DND-41 (cell line): ENCODE measurements around the gene TMEM135.

ENCODE experiments used
- ATAC-seq: fragments of 200-7000 bp; cut with Tn5 transposase; 3 replicates; pipeline ENCODE4 v1.9.1; 2021; ENCODE audit warnings: low read depth; ENCODE audit not compliant: insufficient read depth
- DNase-seq: peaks from one replicate; pipeline ENCODE4 v3.0.0-alpha.2; 2020
- H2AFZ ChIP-seq: 2 replicates; pipeline ENCODE4 v1.6.0; 2012; ENCODE audit warnings: low read depth, low read length
- H3K27ac ChIP-seq: 2 replicates; pipeline ENCODE4 v1.5.1; 2012; ENCODE audit warnings: low read length, inconsistent platforms
- H3K27me3 ChIP-seq: fragments of 200-600 bp; sonication (generic); 2 replicates; pipeline ENCODE4 v1.6.0; 2012; ENCODE audit warnings: low read length, mild to moderate bottlenecking, inconsistent platforms; ENCODE audit not compliant: insufficient read depth, poor library complexity
- H3K36me3 ChIP-seq: 2 replicates; pipeline ENCODE4 v1.5.1; 2012; ENCODE audit warnings: low read length, inconsistent platforms; ENCODE audit not compliant: insufficient read depth
- H3K4me1 ChIP-seq: 2 replicates; pipeline ENCODE4 v1.5.1; 2012; ENCODE audit warnings: mild to moderate bottlenecking, low read length; ENCODE audit not compliant: insufficient read depth
- H3K4me2 ChIP-seq: 2 replicates; pipeline ENCODE4 v1.6.0; 2012; ENCODE audit warnings: mild to moderate bottlenecking, moderate library complexity, low read length, inconsistent platforms; ENCODE audit not compliant: insufficient read depth
- H3K4me3 ChIP-seq, 2 experiments: fragments of 200-600 bp in 1 of 2; shearing (Covaris generic) in 1 of 2; 2 replicates each; pipeline ENCODE4 v1.5.1; 2012 to 2016; ENCODE audit warnings: inconsistent platforms in 2 of 2, low read length in 2 of 2, mild to moderate bottlenecking in 2 of 2, low read depth in 1 of 2, moderate library complexity in 1 of 2
- H3K79me2 ChIP-seq: 2 replicates; pipeline ENCODE4 v1.6.0; 2012; ENCODE audit warnings: low read length, inconsistent platforms; ENCODE audit not compliant: insufficient read depth
- H3K9ac ChIP-seq: 2 replicates; pipeline ENCODE4 v1.6.0; 2012; ENCODE audit warnings: low read depth, mild to moderate bottlenecking, inconsistent platforms, low read length, moderate library complexity
- H3K9me3 ChIP-seq: 2 replicates; pipeline ENCODE4 v1.5.1; 2012; ENCODE audit warnings: low read length, moderate library complexity, mild to moderate bottlenecking, inconsistent platforms; ENCODE audit not compliant: insufficient read depth, severe bottlenecking
- H4K20me1 ChIP-seq: 2 replicates; pipeline ENCODE4 v1.6.0; 2012; ENCODE audit warnings: low read length; ENCODE audit not compliant: insufficient read depth
- CTCF ChIP-seq: IDR thresholded peaks from 2 replicates; pipeline ENCODE4 v1.5.1; 2012; ENCODE audit warnings: borderline replicate concordance, low read length, moderate library complexity, mild to moderate bottlenecking; ENCODE audit not compliant: poor library complexity, severe bottlenecking; ENCODE audit errors: extremely low read depth
- EZH2 ChIP-seq: IDR thresholded peaks from 3 replicates; pipeline ENCODE4 v1.6.1; 2012; ENCODE audit warnings: borderline replicate concordance, low read depth, mild to moderate bottlenecking, moderate library complexity, low read length, inconsistent platforms; ENCODE audit not compliant: severe bottlenecking

TMEM135 gene

GRCh38 chr11:87114093-87114492 lies 76.4 kb downstream of the TMEM135 start:
- Histone ChIP-seq H3K9ac (no peak overlapping the region), H3K36me3 (no peaks in the 10 kb centered on the region)

GRCh38 chr11:87116185-87116584 lies 78.5 kb downstream of the TMEM135 start:
- DNase-seq (no peak), ATAC-seq (no peak)
- Histone ChIP-seq H2AFZ (no peak overlapping the region), H3K27me3 (no peaks in the 10 kb centered on the region), H3K4me3 (no peak overlapping the region), H3K9ac (no peak overlapping the region), H3K36me3 (no peaks in the 10 kb centered on the region), H3K4me2 (no peak overlapping the region), H3K79me2 (no peaks in the 10 kb centered on the region), H3K27ac (no peak overlapping the region), H3K4me1 (no peaks in the 10 kb centered on the region), H4K20me1 (no peaks in the 10 kb centered on the region), H3K9me3 (no peaks in the 10 kb centered on the region)
- TF ChIP-seq CTCF (no peak), EZH2 (no peak)

More at GRCh38 chr11:87114093-87114492, 76.4 kb downstream of the TMEM135 start:
- Histone ChIP-seq H3K4me1 (no peaks in the 10 kb centered on the region), H3K9me3 (no peaks in the 10 kb centered on the region), H3K79me2 (peaks cover 7% of the 10 kb centered on the region; the same call in 1 of the 2 replicates), H2AFZ (no peak overlapping the region), H3K27me3 (no peaks in the 10 kb centered on the region), H4K20me1 (no peaks in the 10 kb centered on the region), H3K4me3 (no peak overlapping the region), H3K4me2 (no peak overlapping the region), H3K27ac (no peak overlapping the region)
- ATAC-seq, result no peak
- no peak for DNase-seq
- TF ChIP-seq CTCF (no peak), EZH2 (no peak)

GRCh38 chr11:87120937-87121336 lies 83.2 kb downstream of the TMEM135 start:
- no peaks in the 10 kb centered on the region for H3K4me1 ChIP-seq
- H3K9me3 ChIP-seq, result no peaks in the 10 kb centered on the region
- no peaks in the 10 kb centered on the region for H3K27me3 ChIP-seq
- H3K36me3 ChIP-seq, result no peaks in the 10 kb centered on the region
- ATAC-seq (no peak), DNase-seq (no peak)
- no peak overlapping the region for H3K4me2 ChIP-seq
- H3K27ac ChIP-seq, result no peak overlapping the region
- TF ChIP-seq EZH2 (no peak), CTCF (no peak)
- no peak overlapping the region for H3K9ac ChIP-seq
- no peaks in the 10 kb centered on the region for H4K20me1 ChIP-seq
- H2AFZ ChIP-seq, result no peak overlapping the region
- H3K79me2 ChIP-seq, result no peaks in the 10 kb centered on the region
- H3K4me3 ChIP-seq, result no peak overlapping the region

GRCh38 chr11:87122852-87123251 lies 85.1 kb downstream of the TMEM135 start:
- Histone ChIP-seq H3K9me3 (no peaks in the 10 kb centered on the region), H2AFZ (no peak overlapping the region), H3K4me1 (no peaks in the 10 kb centered on the region), H3K36me3 (no peaks in the 10 kb centered on the region), H3K9ac (no peak overlapping the region), H3K27ac (no peak overlapping the region), H3K79me2 (no peaks in the 10 kb centered on the region), H3K4me2 (no peak overlapping the region), H3K4me3 (no peak overlapping the region), H4K20me1 (no peaks in the 10 kb centered on the region), H3K27me3 (no peaks in the 10 kb centered on the region)
- ATAC-seq, result no peak
- TF ChIP-seq EZH2, result no peak
- TF ChIP-seq CTCF, result no peak
- no peak for DNase-seq
